SU-DHL-6 (cell line): Measurements from ENCODE around the gene VASP.

Experiments
- CTCF ChIP-seq: fragments of 200-600 bp; sonication (generic); IDR thresholded peaks from one replicate; pipeline ENCODE4 v1.5.1; 2017; ENCODE audit warnings: antibody characterized with exemption, mild to moderate bottlenecking, low read length, moderate library complexity; ENCODE audit not compliant: insufficient read depth, poor library complexity, severe bottlenecking
- EZH2phosphoT487 ChIP-seq: fragments of 200-600 bp; sonication (generic), shearing (Covaris generic); conservative IDR thresholded peaks from 2 replicates; pipeline ENCODE4 v1.6.1; 2018; ENCODE audit warnings: mild to moderate bottlenecking, antibody characterized with exemption, low read length, moderate library complexity, mixed read lengths

GRCh38 chr19:45568732-45569131, 61.5 kb downstream of the VASP start:
- TF ChIP-seq CTCF (no peak), EZH2phosphoT487 (no peak)
